B cell (primary cell): ENCODE data around the gene ARHGAP1. TPM values are rescaled to one million over a fixed set of nuclear protein-coding genes. Genes with fewer than 3 reads are reported as not detected.

Experiments used
- ATAC-seq: fragments of 200-7000 bp; cut with Tn5 transposase; one replicate; pipeline ENCODE4 v1.10.0; 2021; ENCODE audit warnings: low read depth, mild to moderate bottlenecking, moderate number of reproducible peaks, moderate library complexity
- CTCF ChIA-PET: fragments of 350-600 bp; sonication (Branson Sonifier 250); formaldehyde crosslinking; loops from one replicate; lab custom pipeline; 2021; ENCODE audit warnings: antibody characterized with exemption, inconsistent platforms; lab: Charles Lee
- POLR2A ChIA-PET: fragments of 350-600 bp; sonication (Branson Sonifier 250); formaldehyde crosslinking; loops from one replicate; lab custom pipeline; 2021; ENCODE audit warnings: antibody characterized with exemption; lab: Charles Lee
- DNase-seq: peaks from one replicate; pipeline ENCODE4 v3.0.0; 2013
- H2AFZ ChIP-seq: 2 replicates; pipeline ENCODE4 v1.6.1; 2012; ENCODE audit warnings: mild to moderate bottlenecking, low read depth, low read length; ENCODE audit not compliant: insufficient read depth, poor library complexity, severe bottlenecking
- H3K27ac ChIP-seq, 2 donors: 1 replicate in 1 of 2; 2 replicates in 1 of 2; pipeline ENCODE4 v1.5.1; 2012 to 2013; ENCODE audit warnings: low read length in 2 of 2, mild to moderate bottlenecking in 2 of 2, moderate library complexity in 1 of 2
- H3K27me3 ChIP-seq, 4 experiments: fragments of 200-600 bp in 1 of 4; sonication (generic) in 1 of 4; replicated peaks in 1 of 4; 1 replicate in 2 of 4; 2 replicates in 2 of 4; pipeline versions ENCODE4 v1.6.1 to v1.7.0; 2013 to 2016; ENCODE audit warnings: low read length in 3 of 4, mild to moderate bottlenecking in 2 of 4, mixed read lengths in 1 of 4, moderate library complexity in 1 of 4; ENCODE audit not compliant: insufficient read depth in 4 of 4, control insufficient read depth in 3 of 4; ENCODE audit errors: control extremely low read depth in 1 of 4
- H3K36me3 ChIP-seq, 2 experiments: replicated peaks in 1 of 2; 1 replicate in 1 of 2; 2 replicates in 1 of 2; pipeline versions ENCODE4 v1.6.1 to v1.7.1; 2013; ENCODE audit warnings: low read length in 1 of 2; ENCODE audit not compliant: insufficient read depth in 2 of 2, control insufficient read depth in 1 of 2; ENCODE audit errors: control extremely low read depth in 1 of 2, extremely low read depth in 1 of 2
- H3K4me1 ChIP-seq, 2 donors: fragments of 200-600 bp in 1 of 2; sonication (generic) in 1 of 2; 1 replicate in 1 of 2; 2 replicates in 1 of 2; pipeline versions ENCODE4 v1.5.1 to v1.6.1; 2013 to 2017; ENCODE audit warnings: low read length in 2 of 2; ENCODE audit not compliant: control insufficient read depth in 2 of 2, insufficient read depth in 2 of 2
- H3K4me2 ChIP-seq: replicated peaks from 2 replicates; pipeline ENCODE3; 2012; ENCODE audit warnings: mild to moderate bottlenecking, low read depth, low read length; ENCODE audit not compliant: poor library complexity, severe bottlenecking
- H3K4me3 ChIP-seq, 5 experiments: fragments of 200-600 bp in 1 of 5; sonication (generic) in 1 of 5; 1 replicate in 3 of 5; 2 replicates in 2 of 5; pipeline versions ENCODE4 v1.5.1 to v1.7.0; 2011 to 2016; ENCODE audit warnings: low read length in 4 of 5, mild to moderate bottlenecking in 4 of 5, low read depth in 2 of 5, control low read depth in 1 of 5, moderate library complexity in 1 of 5; ENCODE audit not compliant: insufficient read depth in 1 of 5; ENCODE audit errors: control extremely low read depth in 1 of 5, extremely low read depth in 1 of 5
- H3K79me2 ChIP-seq: fragments of 200-600 bp; sonication (generic); one replicate; pipeline ENCODE4 v1.6.0; 2016; ENCODE audit warnings: low read length; ENCODE audit not compliant: control insufficient read depth, insufficient read depth
- H3K9ac ChIP-seq: fragments of 200-600 bp; sonication (generic); 2 replicates; pipeline ENCODE4 v1.6.1; 2017; ENCODE audit warnings: mild to moderate bottlenecking, low read length, moderate library complexity
- H3K9me3 ChIP-seq, 3 donors: one replicate each; pipeline versions ENCODE4 v1.6.1 to v1.7.1; 2013; ENCODE audit warnings: low read length in 2 of 3; ENCODE audit not compliant: control insufficient read depth in 2 of 3, insufficient read depth in 1 of 3; ENCODE audit errors: control extremely low read depth in 1 of 3
- H4K20me1 ChIP-seq: 2 replicates; pipeline ENCODE4 v1.6.0; 2012; ENCODE audit warnings: mild to moderate bottlenecking, low read length; ENCODE audit not compliant: insufficient read depth, control insufficient read depth, poor library complexity, severe bottlenecking
- H3K27ac Mint-ChIP-seq: one replicate; pipeline ENCODE4 v1.8.0; 2021; ENCODE audit warnings: mixed read lengths
- H3K27me3 Mint-ChIP-seq: one replicate; pipeline ENCODE4 v1.8.0; 2021; ENCODE audit warnings: mixed read lengths
- H3K4me1 Mint-ChIP-seq: one replicate; pipeline ENCODE4 v1.8.0; 2021; ENCODE audit warnings: mixed read lengths
- H3K4me3 Mint-ChIP-seq: one replicate; pipeline ENCODE4 v1.8.0; 2021; ENCODE audit warnings: mixed read lengths
- H3K9me3 Mint-ChIP-seq: one replicate; pipeline ENCODE4 v1.8.0; 2022; ENCODE audit warnings: mixed read lengths; ENCODE audit not compliant: insufficient read depth
- CTCF ChIP-seq: fragments of 200-600 bp; IDR thresholded peaks from one replicate; pipeline ENCODE4 v1.8.0; 2022; ENCODE audit warnings: antibody characterized with exemption, mild to moderate bottlenecking
- EZH2 ChIP-seq: IDR thresholded peaks from 2 replicates; pipeline ENCODE4 v1.6.1; 2012; ENCODE audit warnings: borderline replicate concordance, low read depth, mild to moderate bottlenecking, moderate library complexity, low read length; ENCODE audit not compliant: insufficient read depth, poor library complexity, severe bottlenecking
- WGBS: methylation state at CpG from one replicate; pipeline ENCODE4 v1.1.5; 2013; ENCODE audit warnings: missing lambda C conversion rate; ENCODE audit not compliant: insufficient coverage; 5-methylcytosine and 5-hydroxymethylcytosine counted together
- intact Hi-C: fragments of 100-400 bp; cut with micrococcal nuclease; formaldehyde crosslinking; loops from one replicate; pipeline ENCODE4 v1.10.0; 2022
- polyA plus RNA-seq: library from polyadenylated mRNA; depleted of rRNA; stranded (reverse); fragments of >200 nt; gene quantifications from 2 replicates; pipeline ENCODE4 v1.2.3, GENCODE V29; 2012
- total RNA-seq, 2 donors: library from RNA; stranded (reverse); fragments of 120-200 nt in 1 of 2; gene quantifications; 1 replicate in 1 of 2; 2 replicates in 1 of 2; pipeline versions ENCODE4 v1.2.3 to v1.2.4, GENCODE V29; 2013 to 2022

Gene ARHGAP1
- total and polyA plus RNA-seq, 2 donors (not counting 1 experiment from before 2014, with no cell fraction given) = 33.9 to 55.0 TPM

- DNase-seq (no peak), ATAC-seq (no peak)
- Histone ChIP-seq H3K27ac (no peak overlapping the region), H3K4me3 (no peak overlapping the region), H3K9me3 (no peaks in the 10 kb centered on the region), H3K4me1 (no peaks in the 10 kb centered on the region), H3K4me2 (no peak overlapping the region), H3K79me2 (peaks cover 38% of the 10 kb centered on the region), H2AFZ (no peak overlapping the region), H3K27me3 (no peaks in the 10 kb centered on the region), H3K36me3 (peaks cover 6 to 70% of the 10 kb centered on the region in 2 experiments), H4K20me1 (peaks cover 27% of the 10 kb centered on the region), H3K9ac (no peak overlapping the region)
- WGBS = no CpG with 5 or more reads among the region's 1 CpG
- ChIA-PET POLR2A (no interaction called here), CTCF (no interaction called here)
- no peak overlapping the region for H3K27ac Mint-ChIP-seq
- H3K9me3 Mint-ChIP-seq = no peaks in the 10 kb centered on the region
- no peak overlapping the region for H3K4me3 Mint-ChIP-seq
- H3K27me3 Mint-ChIP-seq = no peaks in the 10 kb centered on the region
- intact Hi-C loops = no loop called here
- peaks cover 2% of the 10 kb centered on the region for H3K4me1 Mint-ChIP-seq
- TF ChIP-seq CTCF = no peak
- TF ChIP-seq EZH2 = no peak
These were observed 9.7 kb downstream of the ARHGAP1 start for GRCh38 chr11:46690702-46691101.

GRCh38 chr11:46686886-46687795 is 13.3 kb downstream of the ARHGAP1 start:
- Histone ChIP-seq H2AFZ (no peak overlapping the region), H4K20me1 (no peaks in the 10 kb centered on the region), H3K79me2 (peaks cover 8% of the 10 kb centered on the region), H3K27ac (no peak overlapping the region), H3K9ac (no peak overlapping the region), H3K4me3 (no peak overlapping the region), H3K27me3 (no peaks in the 10 kb centered on the region), H3K4me2 (no peak overlapping the region), H3K4me1 (no peaks in the 10 kb centered on the region), H3K36me3 (peaks cover 7 to 46% of the 10 kb centered on the region in 2 experiments), H3K9me3 (no peaks in the 10 kb centered on the region)
- DNase-seq (no peak), ATAC-seq (no peak)
- Mint-ChIP-seq H3K27ac (no peak overlapping the region), H3K27me3 (no peaks in the 10 kb centered on the region), H3K4me1 (no peaks in the 10 kb centered on the region), H3K4me3 (no peak overlapping the region), H3K9me3 (no peaks in the 10 kb centered on the region)
- intact Hi-C loops = no loop called here
- WGBS = 96% methylated on average over 12 of the region's 15 CpGs
- POLR2A ChIA-PET = no interaction called here
- CTCF ChIA-PET = no interaction called here
- no peak for TF ChIP-seq CTCF
- no peak for TF ChIP-seq EZH2
